K562 (cell line): ENCODE data around the gene SNCB. TPM values are rescaled to one million over a fixed set of nuclear protein-coding genes. Genes with fewer than 3 reads are reported as not detected.
A peak's percentile ranks its signal among the peaks of the same experiment; 100 is the strongest.

Source experiments
- ARID1B ChIP-seq: fragments of 450-650 bp; IDR thresholded peaks from 2 replicates; pipeline ENCODE4 v1.6.1; 2016; ENCODE audit warnings: antibody characterized with exemption, mild to moderate bottlenecking, inconsistent platforms
- BRD9 ChIP-seq: fragments of 450-650 bp; IDR thresholded peaks from 2 replicates; pipeline ENCODE4 v1.6.1; 2018; ENCODE audit warnings: low read depth; ENCODE audit not compliant: partially characterized antibody
- ELF2 ChIP-seq: fragments of 250-450 bp; sonication (Bioruptor Pico); IDR thresholded peaks from 2 replicates; pipeline ENCODE4 v1.5.0; 2021; ENCODE audit warnings: mild to moderate bottlenecking
- EZH2 ChIP-seq: IDR thresholded peaks from 2 replicates; pipeline ENCODE4 v1.6.1; 2012; ENCODE audit warnings: low read depth, mild to moderate bottlenecking, inconsistent platforms, low read length, borderline replicate concordance
- FOXM1 ChIP-seq, 2 experiments: fragments of 450-650 bp in 1 of 2; sonication (generic) in 1 of 2; formaldehyde crosslinking in 1 of 2; IDR thresholded peaks; 2 replicates each; pipeline versions ENCODE4 v1.6.1 to v1.9.0; 2017 to 2022; ENCODE audit warnings: low read depth in 2 of 2, mild to moderate bottlenecking in 2 of 2, missing genetic modification reagents in 1 of 2, moderate library complexity in 1 of 2
- GABPB2 ChIP-seq: fragments of 250-450 bp; sonication (Bioruptor Pico); conservative IDR thresholded peaks from 2 replicates; pipeline ENCODE4 v1.5.1; 2021; ENCODE audit warnings: mild to moderate bottlenecking
- HDAC8 ChIP-seq: fragments of 450-650 bp; IDR thresholded peaks from 2 replicates; pipeline ENCODE4 v1.6.1; 2016; ENCODE audit warnings: mild to moderate bottlenecking, missing genetic modification characterization, moderate library complexity, missing compliant biosample characterization
- HOMEZ ChIP-seq: fragments of 250-450 bp; sonication (Bioruptor Pico); IDR thresholded peaks from 2 replicates; pipeline ENCODE4 v1.4.0; 2020; ENCODE audit warnings: mild to moderate bottlenecking, moderate library complexity
- MCM5 ChIP-seq: fragments of 450-650 bp; IDR thresholded peaks from 2 replicates; pipeline ENCODE4 v1.6.1; 2016; ENCODE audit warnings: low read depth
- PTTG1 ChIP-seq: fragments of 450-650 bp; IDR thresholded peaks from 2 replicates; pipeline ENCODE4 v1.6.1; 2016; ENCODE audit warnings: low read depth, mild to moderate bottlenecking, missing genetic modification characterization, missing compliant biosample characterization
- PYGO2 ChIP-seq: fragments of 450-650 bp; IDR thresholded peaks from 2 replicates; pipeline ENCODE4 v1.6.1; 2016; ENCODE audit warnings: mild to moderate bottlenecking, missing genetic modification characterization, moderate library complexity, missing compliant biosample characterization
- RFX1 ChIP-seq: fragments of 450-650 bp; IDR thresholded peaks from 2 replicates; pipeline ENCODE4 v1.6.1; 2016; ENCODE audit warnings: mild to moderate bottlenecking, moderate library complexity
- SETDB1 ChIP-seq: IDR thresholded peaks from one replicate; pipeline ENCODE4 v1.6.1; 2012; ENCODE audit warnings: low read length, control low read depth, inconsistent platforms
- SMAD3 ChIP-seq: fragments of 450-650 bp; formaldehyde crosslinking; conservative IDR thresholded peaks from 2 replicates; pipeline ENCODE4 v1.4.0; 2020; ENCODE audit warnings: mild to moderate bottlenecking
- TARDBP ChIP-seq: fragments of 450-650 bp; IDR thresholded peaks from 2 replicates; pipeline ENCODE4 v1.6.1; 2016
- ZC3H11A ChIP-seq: IDR thresholded peaks from 2 replicates; pipeline ENCODE4 v1.6.1; 2012; ENCODE audit warnings: low read depth, low read length, improper control_type of control experiment
- ZNF24 ChIP-seq: fragments of 450-650 bp; IDR thresholded peaks from 2 replicates; pipeline ENCODE4 v1.6.1; 2016
- ZNF324 ChIP-seq: fragments of 250-450 bp; sonication (Bioruptor Pico); IDR thresholded peaks from 2 replicates; pipeline ENCODE4 v1.4.0; 2020; ENCODE audit warnings: mild to moderate bottlenecking
- polyA plus RNA-seq, 8 experiments: library from polyadenylated mRNA; depleted of rRNA in 4 of 8; stranded (reverse) in 5 of 8; unstranded in 3 of 8; fragments of >200 nt; fragmentation: Nextera tagmentation in 2 of 8; fragmentation: Illumina TruSeq in 1 of 8; extraction: Ambion mirVana in 2 of 8; extraction: Trizol in 1 of 8; gene quantifications; 2 replicates each; pipeline versions ENCODE4 v1.2.1 to v1.2.3, GENCODE V29; 2011 to 2014; ENCODE audit warnings: inconsistent platforms in 1 of 8, missing spikeins in 1 of 8
- total RNA-seq, 7 experiments: library from RNA; depleted of rRNA in 6 of 7; stranded (reverse); fragments of >200 nt in 6 of 7; fragmentation: Illumina TruSeq in 2 of 7; extraction: Trizol in 2 of 7; gene quantifications; 2 replicates each; pipeline versions ENCODE4 v1.2.1 to v1.2.3, GENCODE V29; 2011 to 2021; ENCODE audit warnings: low replicate concordance in 1 of 7
- TF ChIP-seq, protein P1 (sequence below): sonication (generic); formaldehyde crosslinking; IDR thresholded peaks from 2 replicates; pipeline ENCODE4 v1.8.0; 2023; ENCODE audit warnings: missing genetic modification reagents, mild to moderate bottlenecking, borderline replicate concordance
- TF ChIP-seq, protein P2 (sequence below): sonication (generic); formaldehyde crosslinking; IDR thresholded peaks from 2 replicates; pipeline ENCODE4 v1.8.0; 2022; ENCODE audit warnings: missing genetic modification reagents, mild to moderate bottlenecking, borderline replicate concordance

Gene SNCB
- total and polyA plus RNA-seq, 9 of the 15 experiments (the other 6 are each of a cell fraction or from before 2014, with no cell fraction given) = not detected

DNA sequence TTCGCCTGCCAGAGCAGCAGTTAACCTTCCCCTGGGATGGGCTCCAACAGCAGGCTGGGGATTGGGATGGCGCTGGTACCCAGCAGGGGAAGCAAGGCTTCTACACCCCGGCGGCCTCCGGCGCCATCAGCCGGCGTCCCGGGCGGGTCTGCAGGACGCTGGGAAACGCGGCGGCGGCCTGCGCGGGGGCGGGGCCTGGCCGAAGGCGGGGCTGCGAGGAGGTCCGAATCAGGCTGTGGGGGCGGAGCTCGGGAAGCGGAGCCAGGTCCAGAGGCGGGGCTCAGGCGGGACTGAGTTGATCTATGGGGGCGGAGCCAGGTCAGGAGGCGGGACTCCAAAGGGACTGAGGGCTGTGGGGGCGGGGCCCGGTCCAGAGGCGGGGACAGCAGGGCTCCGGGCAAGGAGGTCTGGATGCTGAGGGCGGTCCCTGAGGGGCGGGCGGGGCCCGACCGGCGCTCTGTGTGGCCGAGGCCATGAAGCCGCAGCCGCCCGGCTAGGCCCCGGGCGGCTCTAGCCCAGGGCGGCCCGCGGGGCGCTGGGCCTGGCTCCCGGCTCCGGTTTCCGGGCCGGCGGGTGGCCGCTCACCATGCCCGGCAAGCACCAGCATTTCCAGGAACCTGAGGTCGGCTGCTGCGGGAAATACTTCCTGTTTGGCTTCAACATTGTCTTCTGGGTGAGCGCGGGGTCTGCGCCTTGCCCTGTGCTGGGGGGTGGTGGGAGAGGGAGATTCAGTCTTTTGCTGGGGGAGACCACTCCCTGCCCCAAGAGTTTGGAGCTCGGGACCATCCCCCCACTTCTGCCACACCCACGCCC lies 16.9 kb upstream of the SNCB start, which contains the start of gene TSPAN17 (continued):
- TF ChIP-seq, protein P1, sequence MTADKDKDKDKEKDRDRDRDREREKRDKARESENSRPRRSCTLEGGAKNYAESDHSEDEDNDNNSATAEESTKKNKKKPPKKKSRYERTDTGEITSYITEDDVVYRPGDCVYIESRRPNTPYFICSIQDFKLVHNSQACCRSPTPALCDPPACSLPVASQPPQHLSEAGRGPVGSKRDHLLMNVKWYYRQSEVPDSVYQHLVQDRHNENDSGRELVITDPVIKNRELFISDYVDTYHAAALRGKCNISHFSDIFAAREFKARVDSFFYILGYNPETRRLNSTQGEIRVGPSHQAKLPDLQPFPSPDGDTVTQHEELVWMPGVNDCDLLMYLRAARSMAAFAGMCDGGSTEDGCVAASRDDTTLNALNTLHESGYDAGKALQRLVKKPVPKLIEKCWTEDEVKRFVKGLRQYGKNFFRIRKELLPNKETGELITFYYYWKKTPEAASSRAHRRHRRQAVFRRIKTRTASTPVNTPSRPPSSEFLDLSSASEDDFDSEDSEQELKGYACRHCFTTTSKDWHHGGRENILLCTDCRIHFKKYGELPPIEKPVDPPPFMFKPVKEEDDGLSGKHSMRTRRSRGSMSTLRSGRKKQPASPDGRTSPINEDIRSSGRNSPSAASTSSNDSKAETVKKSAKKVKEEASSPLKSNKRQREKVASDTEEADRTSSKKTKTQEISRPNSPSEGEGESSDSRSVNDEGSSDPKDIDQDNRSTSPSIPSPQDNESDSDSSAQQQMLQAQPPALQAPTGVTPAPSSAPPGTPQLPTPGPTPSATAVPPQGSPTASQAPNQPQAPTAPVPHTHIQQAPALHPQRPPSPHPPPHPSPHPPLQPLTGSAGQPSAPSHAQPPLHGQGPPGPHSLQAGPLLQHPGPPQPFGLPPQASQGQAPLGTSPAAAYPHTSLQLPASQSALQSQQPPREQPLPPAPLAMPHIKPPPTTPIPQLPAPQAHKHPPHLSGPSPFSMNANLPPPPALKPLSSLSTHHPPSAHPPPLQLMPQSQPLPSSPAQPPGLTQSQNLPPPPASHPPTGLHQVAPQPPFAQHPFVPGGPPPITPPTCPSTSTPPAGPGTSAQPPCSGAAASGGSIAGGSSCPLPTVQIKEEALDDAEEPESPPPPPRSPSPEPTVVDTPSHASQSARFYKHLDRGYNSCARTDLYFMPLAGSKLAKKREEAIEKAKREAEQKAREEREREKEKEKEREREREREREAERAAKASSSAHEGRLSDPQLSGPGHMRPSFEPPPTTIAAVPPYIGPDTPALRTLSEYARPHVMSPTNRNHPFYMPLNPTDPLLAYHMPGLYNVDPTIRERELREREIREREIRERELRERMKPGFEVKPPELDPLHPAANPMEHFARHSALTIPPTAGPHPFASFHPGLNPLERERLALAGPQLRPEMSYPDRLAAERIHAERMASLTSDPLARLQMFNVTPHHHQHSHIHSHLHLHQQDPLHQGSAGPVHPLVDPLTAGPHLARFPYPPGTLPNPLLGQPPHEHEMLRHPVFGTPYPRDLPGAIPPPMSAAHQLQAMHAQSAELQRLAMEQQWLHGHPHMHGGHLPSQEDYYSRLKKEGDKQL (CRISPR knock-in tag) = no peak
- TF ChIP-seq ZNF24 (no peak), PTTG1 (no peak), BRD9 (no peak), SETDB1 (no peak), FOXM1 (IDR thresholded peaks at IDR 0.05; ENCODE audit: low read depth) (no peak), FOXM1 (CRISPR knock-in tag; IDR thresholded peaks at IDR 0.05; ENCODE audit: low read depth) (no peak), PYGO2 (tag) (no peak), HDAC8 (tag) (no peak), EZH2 (no peak), HOMEZ (CRISPR knock-in tag) (0 out of 2 replicates have a peak, but pooled peaks have one; percentile 71), ARID1B (no peak), GABPB2 (CRISPR knock-in tag) (no peak), RFX1 (no peak), TARDBP (no peak), ZNF324 (CRISPR knock-in tag) (no peak), ZC3H11A (no peak), ELF2 (CRISPR knock-in tag) (no peak), MCM5 (no peak), SMAD3 (CRISPR knock-in tag) (no peak)
- TF ChIP-seq, protein P2, sequence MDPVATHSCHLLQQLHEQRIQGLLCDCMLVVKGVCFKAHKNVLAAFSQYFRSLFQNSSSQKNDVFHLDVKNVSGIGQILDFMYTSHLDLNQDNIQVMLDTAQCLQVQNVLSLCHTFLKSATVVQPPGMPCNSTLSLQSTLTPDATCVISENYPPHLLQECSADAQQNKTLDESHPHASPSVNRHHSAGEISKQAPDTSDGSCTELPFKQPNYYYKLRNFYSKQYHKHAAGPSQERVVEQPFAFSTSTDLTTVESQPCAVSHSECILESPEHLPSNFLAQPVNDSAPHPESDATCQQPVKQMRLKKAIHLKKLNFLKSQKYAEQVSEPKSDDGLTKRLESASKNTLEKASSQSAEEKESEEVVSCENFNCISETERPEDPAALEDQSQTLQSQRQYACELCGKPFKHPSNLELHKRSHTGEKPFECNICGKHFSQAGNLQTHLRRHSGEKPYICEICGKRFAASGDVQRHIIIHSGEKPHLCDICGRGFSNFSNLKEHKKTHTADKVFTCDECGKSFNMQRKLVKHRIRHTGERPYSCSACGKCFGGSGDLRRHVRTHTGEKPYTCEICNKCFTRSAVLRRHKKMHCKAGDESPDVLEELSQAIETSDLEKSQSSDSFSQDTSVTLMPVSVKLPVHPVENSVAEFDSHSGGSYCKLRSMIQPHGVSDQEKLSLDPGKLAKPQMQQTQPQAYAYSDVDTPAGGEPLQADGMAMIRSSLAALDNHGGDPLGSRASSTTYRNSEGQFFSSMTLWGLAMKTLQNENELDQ (CRISPR knock-in tag) = no peak
